Measurements from ENCODE around the gene KCNIP4.

Gene KCNIP4

GRCh38 chr4:21688596-21689265 is 259.8 kb downstream of the KCNIP4 start:
- no peak for DNase-seq (ENCODE audit: low spot score)

- DNase-seq (ENCODE audit: low spot score): no peak
Measured at GRCh38 chr4:21685911-21686310, 262.7 kb downstream of the KCNIP4 start.

GRCh38 chr4:21680326-21680898 is 268.2 kb downstream of the KCNIP4 start:
- DNase-seq (ENCODE audit: low spot score): no peak

- DNase-seq (ENCODE audit: low spot score): no peak
Measured at GRCh38 chr4:21678711-21679110, 269.9 kb downstream of the KCNIP4 start.

GRCh38 chr4:21677173-21677572 is 271.4 kb downstream of the KCNIP4 start:
- DNase-seq (ENCODE audit: low spot score): no peak

- no peak for DNase-seq (ENCODE audit: low spot score)
Measured at GRCh38 chr4:21664355-21664754, 284.2 kb downstream of the KCNIP4 start.

GRCh38 chr4:21656832-21657231 is 291.7 kb downstream of the KCNIP4 start:
- peak; percentile 1 for DNase-seq (ENCODE audit: low spot score)

- no peak for DNase-seq (ENCODE audit: low spot score)
Measured at GRCh38 chr4:21655031-21655430, 293.5 kb downstream of the KCNIP4 start.

GRCh38 chr4:21652508-21653231 is 295.9 kb downstream of the KCNIP4 start:
- DNase-seq (ENCODE audit: low spot score): no peak

GRCh38 chr4:21649391-21650090 is 299.0 kb downstream of the KCNIP4 start:
- no peak for DNase-seq (ENCODE audit: low spot score)

- DNase-seq (ENCODE audit: low spot score): no peak
Measured at GRCh38 chr4:21645776-21646175, 302.8 kb downstream of the KCNIP4 start.

GRCh38 chr4:21641696-21642095 is 306.9 kb downstream of the KCNIP4 start:
- DNase-seq (ENCODE audit: low spot score): no peak

GRCh38 chr4:21638171-21638725 is 310.3 kb downstream of the KCNIP4 start:
- no peak for DNase-seq (ENCODE audit: low spot score)

- DNase-seq (ENCODE audit: low spot score): no peak
Measured at GRCh38 chr4:21628916-21629610, 319.5 kb downstream of the KCNIP4 start.

GRCh38 chr4:21628116-21628670 is 320.4 kb downstream of the KCNIP4 start:
- DNase-seq (ENCODE audit: low spot score): no peak

GRCh38 chr4:21625447-21625846 is 323.1 kb downstream of the KCNIP4 start:
- no peak for DNase-seq (ENCODE audit: low spot score)

- DNase-seq (ENCODE audit: low spot score): no peak
Measured at GRCh38 chr4:21605006-21605405, 343.6 kb downstream of the KCNIP4 start.

- no peak for DNase-seq (ENCODE audit: low spot score)
Measured at GRCh38 chr4:21596521-21596920, 352.1 kb downstream of the KCNIP4 start.

- no peak for DNase-seq (ENCODE audit: low spot score)
Measured at GRCh38 chr4:21593671-21594001, 354.9 kb downstream of the KCNIP4 start.

- DNase-seq (ENCODE audit: low spot score): no peak
Measured at GRCh38 chr4:21592970-21593670, 355.5 kb downstream of the KCNIP4 start.

- no peak for DNase-seq (ENCODE audit: low spot score)
Measured at GRCh38 chr4:21577056-21577455, 371.5 kb downstream of the KCNIP4 start.
